AG04450 (cell line): ENCODE measurements around the gene SUOX. TPM values are rescaled to one million over a fixed set of nuclear protein-coding genes. Genes with fewer than 3 reads are reported as not detected.
A peak's percentile ranks its signal among the peaks of the same experiment; 100 is the strongest.
"Not testable (repeated sequence)": the region's sequence is repeated elsewhere in the genome, so short reads cannot be mapped to it uniquely, and the experiment has no call there.

ENCODE experiments used
- CTCF ChIA-PET: fragments of 300-600, 350-600 bp; formaldehyde crosslinking; extraction: SDS; loops from one replicate; lab custom pipeline; 2022; ENCODE audit warnings: antibody characterized with exemption, inconsistent platforms; lab: Charles Lee
- POLR2A ChIA-PET: fragments of 350-600 bp; formaldehyde crosslinking; extraction: SDS; loops from one replicate; lab custom pipeline; 2021; ENCODE audit warnings: antibody characterized with exemption, inconsistent platforms; lab: Yijun Ruan, JAX
- DNase-seq: peaks from one replicate; pipeline ENCODE4 v3.0.0-alpha.2; 2011; ENCODE audit warnings: low read depth, low spot score
- H3K27ac ChIP-seq: one replicate; pipeline ENCODE4 v1.5.1; 2012; ENCODE audit warnings: low read depth, low read length, control low read depth
- H3K27me3 ChIP-seq: one replicate; pipeline ENCODE4 v1.6.0; 2012; ENCODE audit warnings: low read length; ENCODE audit not compliant: control insufficient read depth, insufficient read depth
- H3K4me3 ChIP-seq: 2 replicates; pipeline ENCODE4 v1.5.1; 2011; ENCODE audit warnings: mild to moderate bottlenecking, low read depth, low read length, control low read depth
- H3K9me3 ChIP-seq: 2 replicates; pipeline ENCODE4 v1.5.1; 2012; ENCODE audit warnings: low read length; ENCODE audit not compliant: control insufficient read depth, insufficient read depth
- CTCF ChIP-seq: IDR thresholded peaks from 2 replicates; pipeline ENCODE4 v1.5.1; 2011; ENCODE audit warnings: low read depth, low read length, control low read depth, inconsistent platforms
- polyA plus RNA-seq: library from polyadenylated mRNA; depleted of rRNA; stranded (reverse); fragments of >200 nt; gene quantifications from 2 replicates; pipeline ENCODE4 v1.2.3, GENCODE V29; 2011

SUOX gene
- polyA plus RNA-seq, 1 experiment: 21.0 TPM

- POLR2A ChIA-PET: no interaction called here
- Histone ChIP-seq H3K27me3 (no peaks in the 10 kb centered on the region), H3K27ac (no peak overlapping the region), H3K4me3 (no peak overlapping the region), H3K9me3 (no peaks in the 10 kb centered on the region)
- no peak for DNase-seq
- no peak for TF ChIP-seq CTCF
- CTCF ChIA-PET: interaction anchor here (1.0 to 1.8 kb wide), 2 partner anchors 17 to 38 kb away, joined by 3 to 8 read pairs; partner anchors contain the start of gene RAB5B
Measured at GRCh38 chr12:55991110-55991509, 6.0 kb upstream of the SUOX start.

GRCh38 chr12:55993230-55993853, 3.7 kb upstream of the SUOX start:
- TF ChIP-seq CTCF: no peak

GRCh38 chr12:55995366-55995765, 1.7 kb upstream of the SUOX start:
- no peak for TF ChIP-seq CTCF
- Histone ChIP-seq H3K9me3 (no peaks in the 10 kb centered on the region), H3K4me3 (no peak overlapping the region), H3K27me3 (no peaks in the 10 kb centered on the region), H3K27ac (no peak overlapping the region)
- no peak for DNase-seq
- POLR2A ChIA-PET: interaction anchor here (0.6 to 1.2 kb wide), 4 partner anchors 22 to 63 kb away, joined by 3 to 4 read pairs (median 4); partner anchors contain the start of genes IKZF4 and RAB5B
- CTCF ChIA-PET: interaction anchor here (0.5 to 5.4 kb wide), 41 partner anchors 11 to 257 kb away, joined by 3 to 104 read pairs (median 5); partner anchors contain the start of genes IKZF4, PA2G4 and RAB5B

More at GRCh38 chr12:55993230-55993853, 3.7 kb upstream of the SUOX start:
- POLR2A ChIA-PET: no interaction called here
- CTCF ChIA-PET: interaction anchor here (0.7 to 5.4 kb wide), 4 partner anchors 9 to 41 kb away, joined by 3 to 104 read pairs (median 4); partner anchors contain the start of gene RAB5B
- no peaks in the 10 kb centered on the region for H3K9me3 ChIP-seq
- no peak for DNase-seq
- no peak overlapping the region for H3K4me3 ChIP-seq
- no peaks in the 10 kb centered on the region for H3K27me3 ChIP-seq
- no peak overlapping the region for H3K27ac ChIP-seq

GRCh38 chr12:55996201-55996714, 818 bp upstream of the SUOX start:
- Histone ChIP-seq H3K9me3 (no peaks in the 10 kb centered on the region), H3K4me3 (peak overlapping the region; percentile 97), H3K27ac (no peak overlapping the region), H3K27me3 (no peaks in the 10 kb centered on the region)
- no peak for DNase-seq
- peak; percentile 88 for TF ChIP-seq CTCF
- CTCF ChIA-PET: interaction anchor here (0.5 to 5.4 kb wide), 49 partner anchors 11 to 374 kb away, joined by 3 to 104 read pairs (median 5); partner anchors contain the start of genes IKZF4, PA2G4, RAB5B and SARNP
- POLR2A ChIA-PET: interaction anchor here (0.6 to 1.2 kb wide), 5 partner anchors 11 to 64 kb away, joined by 3 to 5 read pairs (median 4); partner anchors contain the start of genes IKZF4 and RAB5B

- POLR2A ChIA-PET: interaction anchor here (0.6 to 1.1 kb wide), 8 partner anchors 8 to 121 kb away, joined by 3 to 11 read pairs (median 4); partner anchors contain the start of genes IKZF4, RAB5B and ZC3H10
- no peaks in the 10 kb centered on the region for H3K27me3 ChIP-seq
- H3K4me3 ChIP-seq: peak overlapping the region; percentile 97
- no peak for DNase-seq
- no peak for TF ChIP-seq CTCF
- CTCF ChIA-PET: interaction anchor here (0.6 to 5.4 kb wide), 16 partner anchors 10 to 259 kb away, joined by 3 to 104 read pairs (median 9); partner anchors contain the start of genes IKZF4 and RAB5B
- no peak overlapping the region for H3K27ac ChIP-seq
- H3K9me3 ChIP-seq: no peaks in the 10 kb centered on the region
Measured at GRCh38 chr12:55997535-55997859, 421 bp downstream of the SUOX start.

- DNase-seq, H3K9me3 ChIP-seq, H3K27me3 ChIP-seq, H3K27ac ChIP-seq, CTCF ChIA-PET, H3K4me3 ChIP-seq, POLR2A ChIA-PET: not testable (repeated sequence)
Measured at GRCh38 chr12:55999522-55999921, 2.4 kb downstream of the SUOX start.

- H3K9me3 ChIP-seq, H3K4me3 ChIP-seq, H3K27ac ChIP-seq, CTCF ChIA-PET, H3K27me3 ChIP-seq, DNase-seq, POLR2A ChIA-PET: not testable (repeated sequence)
Measured at GRCh38 chr12:55999999-56000540, 3.0 kb downstream of the SUOX start.
